NCI-H510A treated with DMSO at 0.1 percent for 48 hours (cell line): ENCODE measurements around the gene CNTNAP4.

Experiments
- DNase-seq: peaks from one replicate; lab custom pipeline; 2025; lab: John Stamatoyannopoulos, UW

CNTNAP4 gene

DNA sequence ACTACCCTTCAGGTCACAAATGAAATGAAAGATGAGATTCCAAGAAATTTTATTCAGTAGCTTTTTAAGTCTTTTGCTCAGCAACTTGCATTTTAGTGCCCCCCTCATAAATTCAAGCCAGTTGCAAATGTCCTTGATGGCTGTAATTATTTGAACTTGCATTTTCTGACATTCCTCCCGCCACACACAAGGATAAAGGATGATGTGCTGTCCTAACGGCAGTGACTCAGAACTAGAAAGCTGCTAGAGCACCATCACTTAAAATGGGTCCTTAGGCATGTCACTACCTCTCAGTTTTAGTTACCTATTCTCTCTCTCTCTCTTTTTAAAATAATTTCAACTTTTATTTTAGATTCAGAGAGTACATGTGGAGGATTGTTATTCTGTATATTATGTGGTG lies 306.7 kb downstream of the CNTNAP4 start:
- no peak for DNase-seq

DNA sequence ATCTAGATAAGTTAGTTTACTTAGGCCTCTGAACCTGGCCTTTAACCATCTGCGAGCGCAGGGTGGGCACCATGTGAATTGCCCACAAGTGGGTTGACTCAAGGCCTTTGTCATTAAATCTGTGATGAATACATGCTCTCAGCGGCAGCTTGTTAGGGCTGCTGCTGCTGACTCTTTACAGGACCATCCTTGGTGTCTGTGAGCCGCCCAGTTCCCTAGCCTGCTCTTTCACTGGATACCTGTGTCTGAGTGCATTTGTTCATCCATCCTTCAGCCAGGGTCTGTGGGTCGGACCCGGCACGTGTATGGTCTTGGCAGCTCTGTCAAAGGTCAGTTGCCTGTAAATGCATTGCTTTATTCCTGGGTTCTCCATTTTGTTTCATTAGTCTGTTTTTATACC lies 321.3 kb downstream of the CNTNAP4 start:
- no peak for DNase-seq

DNA sequence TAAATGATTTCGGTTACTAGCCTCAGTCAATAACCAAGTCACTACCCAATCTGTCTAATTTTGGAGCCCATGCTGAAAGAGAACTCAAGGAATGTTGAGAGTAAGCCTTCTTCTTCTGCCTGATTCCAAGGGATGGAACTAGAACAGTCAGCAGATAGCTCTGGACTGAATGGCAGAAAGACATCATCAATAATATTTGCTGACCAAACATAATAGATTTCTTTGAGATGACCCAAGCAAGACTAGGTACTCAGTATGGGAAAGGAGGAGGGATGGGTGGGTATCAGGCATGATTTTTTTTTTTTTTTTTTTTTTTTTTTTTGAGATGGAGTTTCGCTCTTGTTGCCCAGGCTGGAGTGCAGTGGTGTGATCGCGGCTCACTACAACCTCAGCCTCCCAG lies 330.1 kb downstream of the CNTNAP4 start:
- no peak for DNase-seq
